Right ventricle myocardium inferior (tissue), 1 donor: ENCODE measurements around the gene CDCP1. TPM values are rescaled to one million over a fixed set of nuclear protein-coding genes. Genes with fewer than 3 reads are reported as not detected.
A peak's percentile ranks its signal among the peaks of the same experiment; 100 is the strongest.

Source experiments
- ATAC-seq: fragments of 200-7000 bp; cut with Tn5 transposase; one replicate; pipeline ENCODE4 v1.9.1; 2020; ENCODE audit warnings: mild to moderate bottlenecking, moderate library complexity
- DNase-seq: peaks from one replicate; pipeline ENCODE4 v3.0.0; 2021; ENCODE audit errors: missing footprints
- intact Hi-C: fragments of 100-400 bp; cut with DNase I; formaldehyde crosslinking; loops from one replicate; pipeline ENCODE4 v1.11.0; 2022
- total RNA-seq: library from RNA; stranded (reverse); fragmentation: NEBNext Ultra II Directional; extraction: Animal tissue kit (Norgen Biotek cat#: 25700); gene quantifications from one replicate; pipeline ENCODE4 v1.2.1, GENCODE V29; 2021
- donor health status: DM: no; HTN: yes; CAD: no; lungs with severe emphysema.

Gene CDCP1
- total RNA-seq, 1 donor from 2014 or later: 0.32 TPM

- DNase-seq (no peak), ATAC-seq (no peak)
- intact Hi-C loops: no loop called here
Observed at GRCh38 chr3:45174234-45174633, 28.1 kb upstream of the CDCP1 start.

DNA sequence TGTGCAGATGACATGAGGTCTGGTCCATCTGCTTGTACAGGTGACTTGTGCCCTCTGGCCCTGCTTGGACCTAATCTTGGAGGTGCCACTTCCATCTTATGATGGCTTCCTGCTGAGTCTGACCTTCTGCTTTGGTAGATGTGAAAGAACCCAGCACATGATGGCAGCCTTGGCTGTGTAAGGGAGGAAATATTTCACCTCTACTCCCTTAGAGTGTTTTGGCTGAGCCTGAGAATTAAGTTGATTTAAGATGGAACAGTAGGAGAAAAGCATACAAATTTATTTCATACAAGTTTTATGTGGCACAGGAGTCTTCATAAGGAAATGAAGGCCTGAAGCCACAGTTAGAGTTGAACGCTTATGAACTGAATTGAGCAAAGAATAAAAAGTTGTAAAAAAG, 27.6 kb upstream of the CDCP1 start:
- DNase-seq: no peak
- ATAC-seq: no peak
- intact Hi-C loops: no loop called here

DNA sequence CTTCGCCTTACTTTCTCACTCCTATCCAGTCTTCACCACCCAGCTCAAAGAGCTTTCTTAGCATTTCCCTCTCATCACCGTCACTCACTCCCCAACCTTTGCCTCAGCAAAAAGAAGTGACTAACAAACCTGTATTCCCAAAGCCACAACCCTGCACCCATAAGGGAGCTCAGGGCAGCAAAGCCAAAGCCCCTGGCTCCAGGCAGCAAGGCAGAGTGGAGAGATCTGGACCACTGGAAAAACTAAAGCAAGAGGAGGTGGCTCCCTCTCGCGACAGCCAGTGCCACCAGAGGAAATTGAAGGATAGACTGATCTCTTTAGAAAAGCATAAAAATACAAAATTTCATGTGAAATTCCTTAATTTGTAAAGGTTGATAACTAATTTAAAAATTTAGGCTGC, 25.1 kb upstream of the CDCP1 start:
- intact Hi-C loops: no loop called here
- DNase-seq (no peak), ATAC-seq (no peak)

DNA sequence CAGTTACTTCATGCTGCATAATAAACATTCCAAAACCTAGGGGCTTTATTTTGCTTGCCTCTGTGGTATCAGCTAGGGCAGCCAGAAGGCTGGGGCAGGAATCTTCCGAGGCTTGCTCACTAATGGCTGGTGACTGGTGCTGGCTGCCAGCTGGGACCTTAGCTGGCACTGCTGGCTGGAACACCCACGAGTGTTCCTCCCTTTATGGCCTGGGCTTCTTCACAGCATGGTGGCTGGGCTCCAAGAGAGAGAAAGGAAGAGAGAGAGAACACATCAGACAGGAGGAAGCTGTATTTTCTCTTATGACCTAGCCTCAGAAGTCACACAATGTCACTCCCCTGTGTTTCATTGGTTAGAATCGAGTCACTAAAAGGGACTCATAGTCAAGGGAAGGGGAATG, 23.9 kb upstream of the CDCP1 start:
- ATAC-seq (peak; percentile 87), DNase-seq (no peak)
- intact Hi-C loops: no loop called here

DNA sequence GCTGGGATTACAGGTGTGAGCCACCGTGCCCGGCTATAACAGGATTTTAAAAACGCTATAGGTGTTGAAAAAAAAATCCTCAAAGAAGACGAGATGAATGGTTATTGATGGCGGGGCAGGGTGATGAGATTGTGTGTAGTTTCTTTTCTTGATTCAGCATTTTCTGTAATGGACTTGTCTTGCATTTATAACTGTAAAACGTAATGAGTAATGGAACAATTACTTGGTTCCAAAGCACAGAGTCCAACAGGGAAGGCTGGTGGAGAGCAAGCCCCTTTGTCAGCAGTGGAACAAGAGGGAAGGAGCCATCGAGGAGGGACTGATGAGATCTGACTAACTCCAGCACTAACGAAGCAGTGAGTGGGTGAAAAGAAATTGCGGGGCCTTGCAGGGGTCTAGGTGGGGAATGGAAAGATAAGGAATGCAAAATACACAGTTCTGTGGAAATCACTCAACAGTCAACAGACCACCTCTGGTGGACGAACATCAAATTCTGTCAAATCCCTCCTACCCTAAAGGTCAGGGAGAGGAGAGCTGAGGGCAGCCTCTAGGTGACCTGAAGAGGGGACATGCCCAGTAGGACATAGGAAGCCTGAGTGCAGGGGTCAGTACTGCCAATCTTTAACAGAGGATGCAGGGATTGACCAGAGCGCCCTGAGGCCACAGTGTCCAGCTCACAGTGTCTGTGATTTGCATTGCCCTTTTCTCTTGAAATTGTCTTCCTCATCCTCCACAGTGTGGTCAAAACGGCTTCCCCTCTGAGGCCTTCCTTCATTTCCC, 23.1 kb upstream of the CDCP1 start:
- DNase-seq: no peak
- peak; percentile 2 for ATAC-seq
- intact Hi-C loops: loop anchor here (5.0 kb wide), 1 partner anchor 42 kb away; no protein-coding TSS in a partner anchor

DNA sequence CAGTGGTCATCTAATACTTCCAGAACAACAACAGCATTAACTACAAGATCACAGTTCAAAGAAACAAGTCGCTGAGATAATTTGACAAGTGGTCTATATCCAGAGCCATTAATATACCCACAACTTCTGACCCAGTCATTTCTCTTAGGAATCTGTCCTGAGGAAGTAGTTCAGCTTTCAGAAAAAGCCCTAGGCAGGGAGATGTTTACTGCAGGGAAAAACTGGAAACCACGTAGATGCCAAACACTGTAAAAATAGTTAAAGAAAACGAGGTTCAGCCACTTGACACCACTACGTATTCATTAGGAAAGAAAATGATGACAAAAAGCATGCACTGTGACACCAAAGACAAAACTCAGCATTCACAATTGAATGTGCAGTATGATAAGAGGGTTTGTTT, 22.3 kb upstream of the CDCP1 start:
- ATAC-seq (no peak), DNase-seq (no peak)
- intact Hi-C loops: loop anchor here (5.0 kb wide), 1 partner anchor 41 kb away; no protein-coding TSS in a partner anchor

DNA sequence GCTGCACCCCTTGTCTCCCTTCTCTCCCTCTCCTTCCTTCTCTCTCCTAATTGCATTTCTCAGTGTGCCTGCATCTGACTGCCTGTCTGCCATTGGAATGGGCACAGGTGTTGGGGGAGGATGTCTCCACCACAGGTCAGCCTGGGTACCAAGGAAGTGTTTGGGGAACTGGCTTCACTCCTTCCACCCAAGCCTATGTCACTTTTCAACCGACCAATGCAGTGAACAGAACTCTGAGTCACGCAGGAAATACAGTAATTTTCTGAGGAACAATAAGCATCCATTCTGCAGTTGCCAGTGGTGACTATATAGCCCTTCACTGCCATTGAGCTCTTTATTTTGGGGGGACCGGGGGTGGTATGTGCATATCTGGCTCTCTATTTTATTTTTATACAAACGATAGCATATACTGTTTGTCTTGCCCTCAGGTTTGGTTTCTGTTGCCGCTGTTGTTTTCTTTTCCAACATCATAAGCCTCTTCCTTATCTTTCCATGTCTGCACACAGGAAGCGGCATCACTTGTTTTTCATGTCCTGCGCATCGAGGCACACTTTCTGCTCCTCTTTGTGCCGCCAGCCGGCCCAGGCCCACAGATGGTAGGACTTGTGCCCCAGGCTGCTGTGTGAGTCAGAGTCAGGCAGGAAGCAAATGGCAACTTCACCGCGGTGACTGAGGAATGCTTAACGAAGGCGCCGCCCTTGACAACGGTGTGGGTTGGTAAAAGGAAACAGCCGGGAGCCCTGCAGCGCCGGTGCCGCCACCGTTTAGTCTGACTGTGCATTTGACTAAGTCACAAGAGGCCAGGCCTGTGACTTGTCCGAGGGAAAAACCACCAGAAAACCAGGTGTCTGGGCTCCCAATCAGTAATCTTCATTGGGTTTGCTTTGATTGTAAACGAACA, 21.1 kb upstream of the CDCP1 start:
- peak; percentile 66 for ATAC-seq
- DNase-seq: peak; percentile 84
- intact Hi-C loops: loop anchor here (5.0 kb wide), 1 partner anchor 40 kb away; no protein-coding TSS in a partner anchor

DNA sequence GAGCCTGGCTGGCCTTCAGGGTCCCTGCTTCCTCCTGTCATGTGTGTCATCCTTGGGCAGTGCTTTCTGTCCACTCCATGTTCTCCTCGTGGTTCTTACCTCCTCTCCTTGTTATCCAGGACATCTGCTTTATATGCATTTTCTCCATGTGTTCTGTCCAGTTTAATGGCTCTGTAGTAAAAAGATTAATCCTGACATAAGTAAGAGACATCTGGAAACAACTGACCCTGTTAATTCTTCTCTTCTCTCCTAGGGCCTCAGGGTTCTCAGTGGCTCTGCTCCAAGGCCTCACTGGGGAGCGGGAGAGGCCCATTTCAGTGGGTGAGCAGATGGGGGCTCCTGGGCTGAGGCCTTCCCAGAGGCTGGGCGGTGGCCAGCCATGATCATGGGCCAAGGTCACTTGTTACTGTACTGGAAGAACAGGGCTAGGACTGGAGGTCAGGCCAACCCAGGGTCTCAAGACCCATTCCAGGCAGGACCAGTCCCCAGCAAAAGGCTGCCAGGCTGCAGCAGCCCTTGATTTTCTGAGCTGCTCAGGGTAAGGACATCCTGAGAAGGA, 20.2 kb upstream of the CDCP1 start:
- ATAC-seq (no peak), DNase-seq (no peak)
- intact Hi-C loops: loop anchor here (5.0 kb wide), 1 partner anchor 39 kb away; no protein-coding TSS in a partner anchor

DNA sequence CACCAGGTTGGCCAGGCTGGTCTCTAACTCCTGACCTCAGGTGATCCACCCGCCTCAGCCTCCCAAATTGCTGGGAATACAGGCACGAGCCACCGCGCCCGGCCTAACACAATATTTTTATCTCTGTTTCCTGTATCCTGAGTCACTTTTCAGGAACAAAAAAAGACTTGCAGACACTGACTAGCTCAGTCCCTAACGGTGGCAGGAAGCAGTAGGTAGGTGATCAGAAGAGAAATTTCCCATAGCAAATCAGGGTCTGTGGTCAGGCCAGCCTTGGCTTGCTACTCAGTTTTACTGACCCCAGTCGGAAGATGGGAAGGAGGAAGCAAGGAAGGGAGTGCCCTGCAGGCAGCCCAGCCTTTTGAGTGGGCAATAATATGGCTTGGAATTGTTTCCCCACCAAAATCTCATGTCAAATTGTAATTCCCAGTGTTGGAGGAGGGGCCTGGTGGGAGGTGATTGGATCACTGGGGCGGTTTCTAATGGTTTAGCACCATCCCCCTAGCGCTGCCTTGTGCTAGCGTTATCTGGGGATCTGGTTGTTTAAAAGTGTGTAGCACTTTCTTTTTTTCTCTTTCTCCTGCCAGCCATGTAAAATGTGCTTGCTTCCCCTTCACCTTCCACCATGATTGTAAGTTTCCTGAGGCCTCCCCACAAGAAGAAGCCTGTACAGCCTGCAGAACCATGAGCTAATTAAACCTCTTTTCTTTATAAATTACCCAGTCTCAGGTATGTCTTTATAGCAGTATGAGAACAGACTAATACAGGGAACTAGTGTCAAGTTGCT, 19.5 kb upstream of the CDCP1 start:
- intact Hi-C loops: loop anchor here (5.0 kb wide), 1 partner anchor 38 kb away; no protein-coding TSS in a partner anchor
- no peak for ATAC-seq
- DNase-seq: no peak

DNA sequence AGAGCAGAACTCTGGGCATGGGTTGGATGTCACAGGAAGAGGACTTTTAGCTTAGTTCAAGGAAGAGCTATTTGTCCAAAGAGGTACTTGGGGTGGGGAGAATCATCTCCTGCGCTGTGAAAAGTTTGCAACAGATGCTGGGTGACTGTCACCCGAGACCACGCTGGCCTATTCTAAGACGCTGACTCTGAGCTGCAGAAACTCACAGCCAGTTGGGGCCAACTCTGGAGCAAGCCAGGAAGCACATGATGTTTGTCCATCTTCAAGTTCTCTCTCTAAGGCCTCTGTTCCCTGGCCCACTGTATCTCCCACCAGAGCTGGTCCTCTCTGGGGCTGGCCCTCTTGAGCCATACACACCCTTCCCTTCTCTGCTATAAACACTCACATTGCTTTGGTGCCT, 17.9 kb upstream of the CDCP1 start:
- intact Hi-C loops: no loop called here
- DNase-seq (no peak), ATAC-seq (no peak)

GRCh38 chr3:45163481-45163880, 17.3 kb upstream of the CDCP1 start:
- DNase-seq: no peak
- ATAC-seq: no peak
- intact Hi-C loops: no loop called here

- ATAC-seq (no peak), DNase-seq (no peak)
- intact Hi-C loops: no loop called here
Observed at GRCh38 chr3:45154641-45155147, 8.5 kb upstream of the CDCP1 start.

GRCh38 chr3:45153658-45154437, 7.7 kb upstream of the CDCP1 start:
- intact Hi-C loops: no loop called here
- DNase-seq (no peak), ATAC-seq (no peak)

GRCh38 chr3:45152307-45152706, 6.1 kb upstream of the CDCP1 start:
- DNase-seq (no peak), ATAC-seq (no peak)
- intact Hi-C loops: no loop called here

DNA sequence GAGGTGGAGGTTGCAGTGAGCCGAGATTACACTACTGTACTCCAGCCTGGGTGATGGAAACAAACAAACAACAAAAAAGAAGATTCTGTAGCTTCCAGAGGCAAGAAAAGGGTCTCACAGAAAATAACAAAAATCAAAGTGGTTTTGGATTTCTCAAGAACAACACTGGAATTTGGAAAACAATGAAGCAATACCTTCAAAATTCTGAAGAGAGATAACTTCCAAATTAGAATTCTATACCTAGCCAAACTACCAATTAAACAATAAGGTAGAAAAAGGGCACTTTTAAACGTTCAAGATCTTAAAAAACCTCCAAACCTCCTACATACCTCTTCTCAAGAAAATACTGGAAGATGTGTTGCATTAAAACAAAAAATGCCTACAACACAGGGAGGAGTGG, 4.9 kb upstream of the CDCP1 start:
- intact Hi-C loops: no loop called here
- DNase-seq: no peak
- no peak for ATAC-seq

GRCh38 chr3:45148921-45149320, 2.7 kb upstream of the CDCP1 start:
- ATAC-seq: no peak
- no peak for DNase-seq
- intact Hi-C loops: no loop called here

GRCh38 chr3:45145223-45145622, 955 bp downstream of the CDCP1 start:
- no peak for ATAC-seq
- intact Hi-C loops: no loop called here
- DNase-seq: no peak
